Activated CD4-positive, alpha-beta T cell treated with anti-CD3 and anti-CD28 coated beads, Interleukin-2, Interleukin-6, amounts not matched to agents 100 ng/mL and 50 ng/mL, durations not matched to agents 16 hours and 8 hours (primary cell): ENCODE results near the gene DEPP1.

Source experiments
- DNase-seq: peaks from one replicate; pipeline ENCODE4 v3.0.0-alpha.2; 2020

The DEPP1 gene

GRCh38 chr10:44978213-44978569 lies 418 bp downstream of the DEPP1 start:
- no peak for DNase-seq

GRCh38 chr10:44977287-44978212 lies 1.1 kb downstream of the DEPP1 start:
- no peak for DNase-seq

- DNase-seq = no peak
Measured at GRCh38 chr10:44976352-44977198, 2.0 kb downstream of the DEPP1 start.

GRCh38 chr10:44975431-44976331 lies 2.9 kb downstream of the DEPP1 start:
- no peak for DNase-seq

- peak; percentile 73 for DNase-seq
Measured at GRCh38 chr10:44974628-44975430, 3.8 kb downstream of the DEPP1 start.

- no peak for DNase-seq
Measured at GRCh38 chr10:44974082-44974627, 4.5 kb downstream of the DEPP1 start.

GRCh38 chr10:44973323-44974081 lies 5.1 kb downstream of the DEPP1 start:
- no peak for DNase-seq

GRCh38 chr10:44972874-44973306 lies 5.7 kb downstream of the DEPP1 start:
- DNase-seq = no peak

- DNase-seq = no peak
Measured at GRCh38 chr10:44971935-44972757, 6.5 kb downstream of the DEPP1 start.

- DNase-seq = no peak
Measured at GRCh38 chr10:44971434-44971833, 7.2 kb downstream of the DEPP1 start.

- DNase-seq = no peak
Measured at GRCh38 chr10:44970812-44971395, 7.7 kb downstream of the DEPP1 start.

- DNase-seq = no peak
Measured at GRCh38 chr10:44969854-44970253, 8.8 kb downstream of the DEPP1 start.

- DNase-seq = no peak
Measured at GRCh38 chr10:44968500-44969400, 9.9 kb downstream of the DEPP1 start.

- no peak for DNase-seq
Measured at GRCh38 chr10:44968091-44968490, 10.5 kb downstream of the DEPP1 start.

- DNase-seq = no peak
Measured at GRCh38 chr10:44967616-44968015, 11.0 kb downstream of the DEPP1 start.

GRCh38 chr10:44966816-44967509 lies 11.6 kb downstream of the DEPP1 start:
- no peak for DNase-seq

GRCh38 chr10:44966129-44966815 lies 12.3 kb downstream of the DEPP1 start:
- DNase-seq = no peak
